Endometrial microvascular endothelial cells (primary cell): ENCODE results near the gene IL11RA. TPM values are rescaled to one million over a fixed set of nuclear protein-coding genes. Genes with fewer than 3 reads are reported as not detected.

ENCODE experiments used
- in situ Hi-C: cut with HindIII; loops from 2 replicates; pipeline ENCODE4 v1.10.0; 2017; ENCODE audit warnings: low sequenced_read_pairs, low pct_unique_long_range_greater_than_20kb; ENCODE audit errors: inconsistent ontology term
- total RNA-seq: library from RNA; depleted of rRNA; stranded (reverse); fragments of >200 nt; gene quantifications from one replicate; pipeline ENCODE4 v1.2.3, GENCODE V29; 2015; ENCODE audit errors: inconsistent ontology term

Gene IL11RA
- 5.8 TPM for total RNA-seq

DNA sequence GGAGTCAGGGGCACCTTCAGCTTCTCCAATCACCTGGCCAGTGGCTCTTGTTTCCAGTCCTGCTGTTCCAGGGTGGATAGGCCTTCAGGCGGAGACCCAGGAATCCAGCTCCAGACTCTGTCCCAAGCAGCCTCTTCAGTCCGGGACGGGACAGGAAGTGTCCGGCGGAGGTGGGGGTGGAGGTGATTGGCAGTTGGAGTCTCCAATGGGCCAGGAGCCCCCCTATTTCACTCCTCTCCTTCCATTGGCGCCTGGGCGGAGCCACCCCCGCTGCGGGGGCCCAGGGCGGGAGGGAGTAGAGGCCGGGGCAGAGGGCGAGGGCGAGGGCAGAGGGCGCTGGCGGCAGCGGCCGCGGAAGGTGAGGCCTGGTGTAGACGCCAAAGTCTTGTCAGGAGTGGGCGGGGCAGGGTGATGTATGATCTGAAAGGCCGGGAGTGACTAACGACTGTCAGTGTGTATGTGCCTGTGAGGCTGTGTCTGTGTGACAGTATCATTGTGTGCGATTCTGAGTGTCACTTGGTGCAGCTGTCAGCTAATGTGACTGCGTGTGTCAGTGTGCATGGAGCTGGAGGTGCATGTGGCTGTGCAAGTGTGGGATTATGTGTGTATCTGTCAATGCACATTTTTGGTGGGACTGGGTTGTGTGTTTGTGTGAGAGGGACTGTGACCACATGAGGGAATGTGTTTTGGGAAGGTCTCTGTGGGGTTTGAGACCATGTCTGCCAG lies at the start of gene IL11RA:
Gene IL11RA (plus strand): TSS at position 310 of the 726 bp plus-strand sequence. CDS start 3,033 bp downstream, outside the sequence.
- in situ Hi-C loops = no loop called here

DNA sequence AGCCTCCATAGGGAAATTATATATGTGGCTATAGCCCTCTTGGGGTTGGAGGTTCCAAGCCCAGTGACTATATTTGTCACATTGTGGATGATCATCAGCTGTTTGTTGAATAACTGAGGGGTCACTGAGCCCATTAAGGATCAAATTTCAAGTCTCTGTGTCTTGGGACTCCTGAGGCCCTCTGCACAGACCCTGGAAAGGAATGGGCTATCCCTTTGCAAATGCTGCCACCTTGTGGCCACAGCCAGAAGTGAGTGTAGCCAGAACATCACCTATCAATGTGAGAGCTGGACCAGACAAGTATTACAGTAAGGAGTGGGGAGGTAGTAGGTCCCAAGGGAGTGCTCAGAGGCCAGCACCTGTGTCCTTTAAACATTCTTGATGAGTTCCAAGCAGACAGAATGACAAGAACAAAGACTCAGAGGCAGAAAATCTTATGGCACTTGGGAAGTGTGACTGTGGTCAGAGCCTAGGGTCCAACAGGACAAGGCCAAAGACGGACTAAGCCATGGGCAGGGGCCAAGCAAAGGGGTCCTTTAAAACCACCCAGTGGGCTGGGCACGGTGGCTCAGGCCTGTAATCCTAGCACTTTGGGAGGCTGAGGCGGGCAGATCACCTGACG lies 48.3 kb upstream of the IL11RA start:
- in situ Hi-C loops = no loop called here

DNA sequence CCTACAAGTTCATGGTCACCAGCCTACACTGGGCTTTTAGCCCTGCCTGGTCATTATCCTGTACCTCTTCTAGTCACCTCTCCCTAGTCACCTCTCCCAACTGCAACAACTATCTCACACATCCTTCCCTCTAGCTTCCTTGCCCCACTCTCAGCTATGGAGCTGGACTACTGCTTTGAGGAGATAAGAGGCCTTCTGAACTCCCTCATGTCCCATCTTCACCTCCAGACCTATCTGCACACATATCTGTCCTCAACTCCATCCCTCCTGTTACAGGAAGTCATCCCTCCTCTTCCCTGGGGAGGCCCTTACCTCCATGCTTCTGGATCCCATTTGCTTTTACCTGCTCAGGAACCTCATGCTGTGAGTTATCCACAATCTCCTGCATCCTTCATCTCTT lies 45.8 kb upstream of the IL11RA start:
- in situ Hi-C loops = no loop called here

DNA sequence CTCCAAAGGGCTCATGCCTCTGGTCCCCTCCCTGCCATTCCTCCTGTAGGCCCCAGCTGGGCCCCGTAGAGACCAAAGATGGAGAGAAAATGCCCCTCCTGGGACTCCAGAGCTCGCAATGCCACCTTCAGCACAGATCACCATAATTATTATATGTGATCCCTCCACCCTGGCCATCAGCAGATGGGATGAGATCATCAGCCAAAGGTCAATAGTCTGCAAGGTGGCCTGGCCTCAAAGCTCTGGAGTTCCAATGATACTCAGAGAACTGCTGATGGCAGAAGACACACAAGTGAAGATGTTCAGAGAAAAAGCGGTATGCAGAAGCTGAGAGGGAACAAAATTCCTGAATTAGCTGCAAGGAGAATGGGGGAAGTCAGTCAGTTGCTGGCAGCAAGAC lies 45.1 kb upstream of the IL11RA start:
- in situ Hi-C loops = no loop called here

DNA sequence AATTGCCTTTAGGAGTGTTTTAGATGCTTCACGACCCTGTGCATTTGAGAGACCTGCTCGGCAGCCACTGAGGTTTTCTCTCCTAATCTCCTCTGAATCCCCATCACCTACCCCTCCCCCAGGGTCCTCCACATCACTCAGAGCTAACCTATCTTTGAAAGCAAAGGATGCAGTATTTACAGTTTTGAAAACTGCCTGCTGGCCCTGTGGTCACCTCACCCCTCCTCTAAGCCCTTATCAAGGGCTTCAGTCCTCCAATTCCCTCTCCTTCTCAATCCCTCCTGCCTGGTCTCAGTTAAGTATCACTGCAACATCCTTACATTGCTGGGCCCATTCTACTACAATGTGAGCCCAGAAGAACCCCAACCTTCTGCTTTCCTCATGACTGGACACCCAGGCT lies 44.7 kb upstream of the IL11RA start:
- in situ Hi-C loops = no loop called here

DNA sequence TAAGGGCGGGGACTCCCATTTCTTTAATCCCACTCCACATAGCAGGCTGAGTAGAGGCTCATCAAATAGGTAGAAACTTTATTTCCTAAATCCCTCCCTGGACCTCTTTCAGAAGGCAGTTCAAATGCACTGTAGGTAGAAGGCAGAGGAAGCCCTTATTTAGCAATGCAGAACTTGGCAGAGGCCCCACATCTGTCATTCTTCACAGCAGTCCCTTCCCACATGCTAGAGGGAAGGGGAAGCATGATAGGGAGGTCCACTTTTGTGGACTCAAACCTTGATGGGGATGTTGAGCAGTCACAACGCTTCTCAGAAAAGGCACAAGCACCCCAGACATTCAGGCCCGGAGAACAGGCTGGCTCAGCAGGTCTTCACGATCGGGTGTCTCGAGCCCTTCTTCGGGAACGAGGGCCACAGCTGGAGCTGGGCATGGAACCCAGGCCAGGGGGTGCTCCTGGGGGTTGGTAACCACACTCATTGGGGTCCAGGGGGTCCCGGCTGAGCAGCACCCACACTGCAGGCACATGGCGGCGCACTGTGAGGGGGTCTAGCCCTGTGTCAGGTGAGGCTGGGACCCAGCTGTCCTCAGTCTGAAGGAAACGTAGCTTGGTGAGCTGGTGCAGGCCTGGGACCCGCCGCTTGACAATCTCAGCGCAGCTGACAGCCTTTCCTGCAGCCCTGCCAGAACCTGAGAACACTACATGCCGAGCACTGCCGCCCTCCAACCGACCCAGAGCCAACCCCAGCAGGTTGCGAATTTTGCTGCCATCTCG lies 41.4 kb upstream of the IL11RA start:
- in situ Hi-C loops = no loop called here

DNA sequence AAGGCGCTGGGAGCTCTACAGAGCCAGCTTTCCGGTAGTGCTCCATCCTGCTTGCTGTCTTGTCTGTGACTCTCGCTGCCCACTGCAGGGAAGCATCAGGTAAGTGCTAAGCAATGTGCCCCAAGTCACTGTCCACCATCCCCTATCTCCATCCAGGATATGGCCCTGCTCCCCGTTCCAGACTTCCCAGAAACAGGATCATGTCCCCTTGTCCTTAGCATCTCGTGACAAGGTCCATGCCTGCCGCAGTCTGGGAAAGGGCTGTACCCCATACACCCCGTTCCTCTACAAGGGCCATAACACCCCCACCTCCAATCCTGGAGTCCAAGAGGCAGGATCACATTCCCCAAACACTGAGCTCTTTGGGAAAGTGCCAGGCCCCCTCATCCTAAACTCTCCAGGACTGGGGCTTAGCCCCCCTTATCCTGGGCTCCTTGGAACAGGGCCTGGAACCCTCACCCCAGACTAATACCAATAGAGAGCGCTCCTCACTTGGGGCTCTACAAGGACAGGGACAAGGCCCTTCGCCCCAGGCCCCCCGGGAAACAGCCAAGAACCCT lies 40.7 kb upstream of the IL11RA start:
- in situ Hi-C loops = no loop called here

DNA sequence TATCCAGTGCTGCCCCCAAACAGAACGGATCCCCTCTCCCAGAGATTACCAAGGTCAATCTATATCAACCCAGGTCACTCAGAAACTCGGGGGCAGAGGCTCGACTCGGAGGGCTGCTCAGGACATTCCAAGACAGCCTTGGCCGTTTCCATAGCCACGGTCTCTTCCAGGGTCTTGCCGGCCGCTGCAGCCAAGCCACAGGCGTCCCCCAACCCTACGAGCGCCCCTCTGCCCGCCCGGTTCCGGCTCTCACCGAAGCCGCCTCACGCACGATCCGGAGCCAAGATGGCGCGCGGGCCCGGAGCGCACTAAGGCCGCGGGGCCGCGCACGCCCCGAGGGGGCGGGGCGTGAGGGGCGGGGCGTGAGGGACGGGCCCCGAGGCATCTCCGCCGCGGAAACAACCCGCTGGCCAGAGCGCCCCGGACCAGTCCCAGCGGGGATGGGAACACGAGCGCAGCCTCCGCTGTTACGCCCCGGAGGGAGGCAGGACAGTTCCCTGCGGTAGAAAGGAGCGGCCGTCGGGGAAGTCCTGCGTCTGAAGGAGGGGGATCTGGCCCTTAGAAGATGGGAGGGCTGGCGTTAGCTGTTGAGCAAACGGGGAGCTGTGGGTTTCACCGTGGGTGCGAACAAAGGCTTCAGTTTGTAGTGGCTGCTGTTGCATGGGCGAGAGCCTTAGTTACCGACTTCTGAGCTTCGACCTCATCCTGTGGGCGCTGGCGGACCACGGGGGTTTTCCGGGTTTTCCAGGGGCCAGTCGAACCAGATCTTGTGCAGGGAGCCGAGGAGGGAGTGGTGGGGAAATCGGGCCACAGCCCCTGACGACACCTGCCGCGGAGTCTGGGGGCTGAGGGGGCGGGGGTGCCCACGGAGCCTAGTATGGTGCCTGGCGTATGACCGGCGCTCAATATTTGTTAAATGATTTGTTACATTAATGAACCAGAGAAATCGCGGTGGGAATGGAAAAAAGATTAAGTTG lies 39.9 kb upstream of the IL11RA start, which contains the start of gene RPP25L:
Gene RPP25L (minus strand): TSS at position 287 of the 977 bp plus-strand sequence. CDS start 801 bp downstream, outside the sequence.
- in situ Hi-C loops = no loop called here

DNA sequence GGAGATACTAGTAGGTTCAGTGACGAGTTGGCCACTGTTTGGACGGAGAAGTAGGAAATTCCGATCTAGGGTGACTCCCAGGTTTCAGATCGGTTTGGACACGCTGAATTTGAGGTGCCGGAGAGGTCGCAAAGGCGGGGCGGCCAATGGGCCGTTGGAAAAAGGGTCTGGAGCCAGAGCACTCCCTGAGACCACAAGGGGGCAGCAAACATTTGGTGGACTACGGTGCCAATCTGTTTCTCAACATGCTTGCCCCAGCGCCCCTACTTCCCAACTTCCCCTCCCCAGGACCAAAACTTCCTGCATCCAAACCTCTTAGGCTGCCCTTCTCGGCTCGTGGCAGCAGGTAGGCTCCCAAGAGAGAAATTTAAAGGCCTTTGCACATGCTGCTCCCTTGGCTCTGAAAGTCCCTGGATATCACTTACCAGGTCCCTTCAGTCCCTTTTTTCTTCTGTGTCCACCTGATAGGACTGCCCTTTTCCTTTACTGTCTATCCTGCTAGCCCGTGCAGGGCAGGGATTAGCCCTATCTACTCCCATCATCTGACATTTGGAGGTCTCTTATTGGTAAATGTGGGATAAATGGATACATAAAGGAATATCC lies 39.1 kb upstream of the IL11RA start:
- in situ Hi-C loops = no loop called here

DNA sequence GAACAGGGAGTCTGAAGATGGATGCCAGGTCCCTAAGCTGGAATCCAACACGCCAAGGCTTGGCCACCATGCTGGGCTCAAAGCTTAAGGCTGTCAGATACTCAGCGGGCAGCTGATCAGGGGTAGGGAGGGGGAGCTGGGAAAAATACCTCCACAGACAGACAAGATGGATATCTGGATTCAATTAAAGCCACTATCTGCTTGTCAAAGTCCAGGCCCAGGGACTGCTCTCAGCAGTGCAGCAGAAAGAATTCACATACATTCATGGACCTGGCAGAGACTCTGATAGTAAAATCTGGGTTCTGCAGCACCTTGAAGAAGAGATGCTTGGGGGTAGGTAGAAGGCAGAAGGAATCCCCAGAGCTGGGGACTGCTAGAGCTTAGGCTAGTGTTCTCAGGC lies 36.9 kb upstream of the IL11RA start:
- in situ Hi-C loops = no loop called here

DNA sequence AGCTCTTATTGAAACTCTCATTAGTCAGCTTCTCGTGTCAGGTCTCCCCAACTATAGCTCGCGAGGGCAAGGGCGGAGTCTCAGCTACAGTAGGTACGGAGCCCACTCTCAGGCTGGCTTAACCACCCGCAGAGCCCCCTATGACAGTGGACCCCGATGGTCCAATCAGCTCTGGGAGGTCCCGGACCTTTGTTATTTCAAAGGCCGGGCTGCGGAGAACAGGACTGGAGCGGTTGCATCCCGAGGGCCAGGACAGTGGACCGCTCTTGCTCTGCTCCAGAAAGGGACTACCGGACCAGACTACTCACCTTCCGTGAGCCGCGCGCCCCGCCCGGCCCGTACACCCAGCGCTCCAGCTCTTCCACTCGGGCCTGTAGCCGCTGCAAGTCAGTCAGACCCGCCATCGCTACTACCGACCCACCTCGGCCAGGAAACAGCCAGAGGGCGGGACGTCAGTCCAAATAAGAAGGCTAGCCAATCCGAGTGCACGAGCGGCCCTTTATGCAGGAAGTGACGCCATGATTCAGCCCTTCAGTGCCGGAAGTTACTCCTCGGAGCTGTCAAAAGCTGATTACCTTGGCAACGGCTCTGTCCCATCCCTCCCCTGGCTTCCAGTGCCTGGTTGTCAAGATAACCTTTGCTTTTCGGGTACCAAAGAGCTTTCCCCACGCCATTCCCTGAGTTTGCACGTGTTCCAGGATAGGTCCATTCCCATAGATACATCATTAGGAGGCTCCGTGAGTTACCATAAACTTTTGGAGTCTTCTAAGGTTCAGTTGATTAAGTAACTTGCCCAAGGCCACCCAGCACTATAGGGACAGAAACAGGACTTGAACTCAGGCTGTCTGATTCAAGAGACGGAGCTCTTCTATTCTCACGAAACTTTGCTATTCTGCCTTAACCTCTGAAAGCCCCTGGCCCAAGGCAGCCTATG lies 31.7 kb upstream of the IL11RA start, which contains the start of gene DCTN3:
Gene DCTN3 (minus strand): TSS at position 435 of the 934 bp plus-strand sequence. CDS start 31 bp downstream, at position 404.
- in situ Hi-C loops = no loop called here

DNA sequence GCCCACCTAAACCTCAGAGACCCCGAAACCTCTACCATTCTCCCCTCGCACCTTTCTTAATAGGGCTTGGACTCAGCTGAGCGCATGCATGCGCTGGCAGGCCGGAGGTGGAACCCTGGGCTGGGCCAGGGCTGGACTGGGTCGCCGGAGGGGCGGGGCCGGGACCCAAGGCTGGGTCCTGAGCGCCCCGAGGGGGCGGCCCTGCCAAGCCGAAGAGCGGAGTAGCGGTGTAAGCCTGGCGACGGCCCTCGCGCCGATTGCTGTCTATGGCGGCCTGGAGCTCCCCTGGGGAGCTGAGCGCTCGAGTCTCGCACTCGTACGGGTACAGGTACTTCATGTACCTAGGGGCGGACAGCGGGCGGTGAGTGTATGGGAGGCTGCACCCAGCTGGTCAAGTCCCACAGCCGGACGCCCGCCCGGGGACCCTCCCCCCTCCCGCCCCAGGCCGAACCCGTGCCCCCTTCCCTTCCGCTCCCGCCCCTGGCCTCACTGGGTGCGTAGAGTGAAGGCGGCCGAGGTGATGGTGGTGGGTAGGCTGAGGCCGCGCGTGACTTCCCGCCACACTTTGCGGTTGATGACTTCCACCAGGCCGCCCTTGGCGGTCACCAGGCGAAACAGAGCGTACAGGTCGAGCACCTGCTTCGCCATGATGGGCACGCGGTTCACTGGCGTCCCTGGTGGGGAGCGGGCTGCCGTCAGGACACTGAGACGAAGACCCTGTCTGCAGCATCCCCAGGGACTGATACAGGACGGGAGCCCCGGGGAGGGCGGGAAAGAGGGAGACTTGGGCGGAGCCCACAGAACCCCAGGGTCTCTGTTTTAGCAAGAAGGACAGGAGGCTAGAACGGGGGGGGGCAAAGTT lies 28.4 kb upstream of the IL11RA start:
- in situ Hi-C loops = no loop called here

DNA sequence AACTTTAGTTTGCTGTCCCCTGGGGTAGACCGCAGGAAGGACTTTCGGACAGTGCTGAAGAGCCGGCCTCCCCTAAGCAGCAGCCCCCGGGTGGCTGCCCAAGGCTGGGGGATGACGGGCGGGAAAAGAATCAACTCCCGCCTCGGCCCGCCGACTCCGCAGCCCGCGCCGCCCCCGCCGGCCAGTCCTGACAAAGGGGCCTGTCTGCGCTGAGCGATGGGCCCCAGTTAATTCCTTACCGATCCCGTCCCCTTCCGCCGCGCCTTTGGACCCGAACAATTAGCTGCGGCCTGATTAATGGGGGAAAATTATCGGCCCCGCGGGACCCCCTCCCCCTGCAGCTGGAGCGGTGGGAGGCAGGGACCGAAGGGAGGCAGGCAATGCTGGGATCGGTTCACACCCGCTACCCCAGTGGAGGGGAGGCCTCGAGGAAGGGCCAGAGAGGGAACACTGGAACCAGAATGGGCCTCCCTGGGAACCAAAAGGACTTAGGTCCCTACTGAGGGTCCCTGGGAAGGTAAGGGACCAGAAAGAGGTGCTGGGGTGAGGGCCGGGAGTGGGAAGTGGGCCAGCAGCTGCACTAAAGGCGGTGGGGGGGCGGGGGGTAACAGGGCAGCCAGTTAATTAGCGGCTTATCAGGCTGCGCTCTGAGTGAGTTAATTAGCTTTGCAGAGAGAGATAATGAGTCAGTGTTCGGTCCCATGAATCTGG lies 27.4 kb upstream of the IL11RA start:
- in situ Hi-C loops = no loop called here

DNA sequence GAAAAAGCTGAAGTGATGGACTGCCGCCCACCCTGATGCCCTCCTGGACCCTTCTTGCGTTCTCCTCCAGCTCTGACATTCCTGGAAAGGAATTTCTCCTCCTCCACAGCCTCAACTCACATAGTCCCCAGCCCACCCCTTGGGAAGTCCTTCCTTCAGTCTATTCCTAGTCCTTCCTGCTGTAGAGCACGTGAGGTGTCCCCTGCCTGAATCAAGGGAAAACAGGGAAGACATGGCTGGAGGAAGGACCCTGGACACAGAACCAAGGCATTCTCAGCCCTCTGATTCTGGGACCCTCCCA lies 26.8 kb upstream of the IL11RA start:
- in situ Hi-C loops = no loop called here

DNA sequence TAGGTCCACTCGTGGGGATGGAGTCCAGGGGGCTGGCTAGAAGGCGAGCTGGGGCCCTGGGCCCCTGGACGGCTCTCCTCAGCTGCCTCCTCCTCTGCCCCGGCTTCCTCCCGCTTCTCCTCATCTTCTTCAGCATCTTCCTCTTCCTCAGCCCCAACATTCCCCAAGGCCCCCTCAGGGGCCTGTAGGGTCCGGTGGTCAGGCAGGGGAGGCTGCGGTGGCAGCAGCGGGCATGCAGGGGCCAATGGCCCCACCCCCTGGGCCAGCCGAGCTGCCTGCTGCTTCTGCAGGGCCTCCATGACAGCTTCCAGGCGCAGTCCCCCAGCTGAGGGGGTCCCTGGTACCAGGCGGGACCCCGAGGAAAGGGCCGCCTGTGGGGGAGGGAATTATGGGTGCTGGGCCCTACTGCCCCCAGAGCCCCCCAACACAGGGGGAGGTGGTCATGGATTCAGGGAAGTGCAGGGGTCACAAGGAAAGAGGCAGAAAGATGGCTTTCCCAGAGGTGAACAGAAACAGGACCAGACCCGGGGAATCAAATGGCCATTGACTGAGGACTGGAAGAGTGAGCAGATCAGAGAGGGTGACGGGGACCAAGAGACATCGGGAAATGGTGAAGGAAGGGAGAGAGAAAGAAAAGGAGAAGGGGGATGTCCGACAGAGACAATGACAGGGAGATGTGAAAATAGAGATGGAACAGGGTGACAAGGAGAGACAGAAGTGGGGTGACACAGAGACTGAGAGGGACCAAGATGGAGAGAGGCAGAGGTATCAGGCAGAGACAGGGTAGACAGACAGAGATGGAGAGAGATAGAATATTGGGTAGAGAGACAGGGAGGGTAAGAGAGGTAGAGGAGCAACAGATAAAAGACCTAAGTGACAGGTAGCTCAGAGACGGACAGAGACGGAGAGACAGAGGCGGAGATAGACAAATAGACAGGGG lies 24.0 kb upstream of the IL11RA start:
- in situ Hi-C loops = no loop called here
